Activated CD4-positive, alpha-beta T cell treated with anti-CD3 and anti-CD28 coated beads, Interleukin-2, amount 10 ng/mL, durations not matched to agents 7 days and 5 days (primary cell): Measurements from ENCODE around the gene CRIP2. TPM values are rescaled to one million over a fixed set of nuclear protein-coding genes. Genes with fewer than 3 reads are reported as not detected.

ENCODE experiments used
- CTCF ChIA-PET: fragments of 350-600 bp; sonication (Branson Sonifier 250); formaldehyde crosslinking; loops from one replicate; lab custom pipeline; 2021; ENCODE audit warnings: antibody characterized with exemption; lab: Charles Lee
- POLR2A ChIA-PET: fragments of 350-600 bp; sonication (Branson Sonifier 250); formaldehyde crosslinking; loops from one replicate; lab custom pipeline; 2021; ENCODE audit warnings: antibody characterized with exemption; lab: Charles Lee
- DNase-seq: peaks from one replicate; pipeline ENCODE4 v3.0.0-alpha.2; 2020
- H3K27ac Mint-ChIP-seq: one replicate; pipeline ENCODE4 v1.8.0; 2021; ENCODE audit warnings: mild to moderate bottlenecking, moderate library complexity, mixed read lengths
- H3K27me3 Mint-ChIP-seq: one replicate; pipeline ENCODE4 v1.8.0; 2021; ENCODE audit warnings: mixed read lengths
- H3K36me3 Mint-ChIP-seq: one replicate; pipeline ENCODE4 v1.8.0; 2021; ENCODE audit warnings: low read depth, mixed read lengths
- H3K4me1 Mint-ChIP-seq: one replicate; pipeline ENCODE4 v1.8.0; 2021; ENCODE audit warnings: mixed read lengths
- H3K4me3 Mint-ChIP-seq: one replicate; pipeline ENCODE4 v1.8.0; 2021; ENCODE audit warnings: mild to moderate bottlenecking, moderate library complexity, mixed read lengths
- H3K9me3 Mint-ChIP-seq: one replicate; pipeline ENCODE4 v1.8.0; 2021; ENCODE audit warnings: mixed read lengths
- total RNA-seq, 2 experiments: library from RNA; stranded (reverse); gene quantifications; one replicate each; pipeline ENCODE4 v1.2.3, GENCODE V29; 2021

The CRIP2 gene
- total RNA-seq, 2 experiments from 2014 or later = 0.64 to 1.8 TPM

DNA sequence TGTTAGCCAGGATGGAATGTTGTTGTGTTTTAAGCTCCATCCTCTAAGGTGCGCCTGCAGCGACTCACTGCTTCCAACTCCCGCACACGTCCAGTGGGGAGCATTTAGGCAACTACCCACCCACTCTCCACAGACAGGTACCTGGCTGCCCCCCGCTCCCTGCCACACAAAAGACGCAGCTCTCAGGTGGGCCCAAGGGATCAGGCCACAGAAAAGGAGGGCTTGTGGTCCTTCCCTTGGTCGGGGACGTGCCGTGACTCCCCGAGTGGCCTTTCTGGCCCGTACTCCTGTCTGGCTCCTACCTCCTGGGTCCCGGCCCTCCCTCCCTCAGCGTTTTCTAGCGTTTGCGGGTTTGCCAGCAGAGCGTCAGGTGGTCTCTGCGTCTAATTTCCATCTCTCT lies 32.6 kb downstream of the CRIP2 start:
- Mint-ChIP-seq H3K36me3 (no peaks in the 10 kb centered on the region), H3K27ac (no peak overlapping the region), H3K27me3 (peaks cover 18% of the 10 kb centered on the region), H3K4me1 (peaks cover 8% of the 10 kb centered on the region), H3K4me3 (no peak overlapping the region), H3K9me3 (no peaks in the 10 kb centered on the region)
- no peak for DNase-seq
- CTCF ChIA-PET = interaction anchor here (0.6 to 1.8 kb wide), 4 partner anchors 18 to 141 kb away, joined by 3 to 4 read pairs (median 3); no protein-coding TSS in a partner anchor
- POLR2A ChIA-PET = interaction anchor here (0.6 kb wide), 1 partner anchor 237 kb away, joined by 3 read pairs; no protein-coding TSS in a partner anchor

DNA sequence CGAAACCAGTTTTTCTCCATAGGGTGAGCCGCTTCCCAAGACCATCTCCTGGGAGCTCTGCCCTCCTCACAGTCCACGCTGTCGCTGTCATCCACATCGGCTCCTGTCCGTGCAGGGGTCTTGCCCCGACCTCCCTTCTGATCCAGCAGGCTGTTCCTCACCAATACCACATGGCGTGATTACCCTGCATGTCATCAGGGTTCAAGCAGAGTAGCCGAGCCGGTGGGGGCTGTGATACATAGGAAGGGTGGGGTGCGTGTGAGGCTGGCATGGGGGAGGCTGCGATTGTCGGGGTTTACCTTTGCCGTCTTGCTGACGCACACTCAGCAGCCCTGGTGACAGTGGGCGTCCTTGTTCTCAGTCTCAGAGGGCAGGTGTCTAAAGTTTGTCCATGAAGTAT lies 33.4 kb downstream of the CRIP2 start:
- Mint-ChIP-seq H3K27me3 (peaks cover 20% of the 10 kb centered on the region), H3K4me3 (no peak overlapping the region)
- DNase-seq = no peak

DNA sequence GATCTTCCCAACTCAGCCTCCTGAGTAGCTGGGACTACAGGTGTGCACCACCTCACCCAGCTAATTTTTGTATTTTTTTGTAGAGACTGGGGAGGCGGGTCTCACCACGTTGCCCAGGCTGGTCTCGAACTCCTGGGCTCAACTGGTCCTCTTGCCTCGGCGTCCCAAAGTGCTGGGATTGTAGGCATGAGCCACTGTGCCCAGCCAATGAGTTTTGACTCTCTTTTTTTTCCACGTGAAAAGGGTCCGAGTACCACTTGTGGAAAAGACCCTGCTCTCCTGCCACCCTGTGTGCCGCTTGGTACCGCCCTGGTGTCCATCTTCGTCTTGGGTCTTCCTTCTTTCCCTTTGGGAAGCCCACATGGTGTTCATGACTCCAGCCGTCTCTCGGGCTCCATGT lies 34.0 kb downstream of the CRIP2 start:
- Mint-ChIP-seq H3K9me3 (no peaks in the 10 kb centered on the region), H3K36me3 (no peaks in the 10 kb centered on the region), H3K27ac (no peak overlapping the region), H3K4me1 (peaks cover 8% of the 10 kb centered on the region), H3K27me3 (peaks cover 22% of the 10 kb centered on the region), H3K4me3 (no peak overlapping the region)
- CTCF ChIA-PET = interaction anchor here (1.8 kb wide), 1 partner anchor 19 kb away, joined by 4 read pairs; no protein-coding TSS in a partner anchor
- no peak for DNase-seq
- POLR2A ChIA-PET = no interaction called here

More for the DNA sequence above, 33.4 kb downstream of the CRIP2 start:
- Mint-ChIP-seq H3K4me1 (peaks cover 8% of the 10 kb centered on the region), H3K9me3 (no peaks in the 10 kb centered on the region), H3K36me3 (no peaks in the 10 kb centered on the region), H3K27ac (no peak overlapping the region)
- ChIA-PET CTCF (interaction anchor here (1.8 kb wide), 1 partner anchor 18 kb away, joined by 4 read pairs; no protein-coding TSS in a partner anchor), POLR2A (no interaction called here)

DNA sequence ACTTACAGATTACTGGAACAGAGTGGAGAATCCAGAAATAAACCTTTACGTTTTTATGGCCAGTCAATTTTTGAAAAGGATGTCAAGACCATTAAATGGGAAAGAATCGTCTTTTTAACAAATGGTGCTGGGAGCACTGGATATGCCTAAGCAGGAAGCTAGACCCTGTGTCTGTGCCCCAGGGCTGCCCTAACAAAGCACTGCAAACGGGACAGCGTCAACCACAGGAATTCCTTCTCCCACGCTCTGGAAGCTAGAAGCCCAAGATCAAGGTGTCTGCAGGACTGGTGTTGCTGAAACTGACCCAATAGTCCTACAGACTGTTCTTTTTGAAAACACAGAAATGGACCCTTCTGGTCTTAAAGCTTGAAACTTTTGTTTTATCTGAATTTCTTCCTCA lies 42.5 kb downstream of the CRIP2 start:
- DNase-seq = no peak
- Mint-ChIP-seq H3K27me3 (peaks cover 38% of the 10 kb centered on the region), H3K4me1 (no peaks in the 10 kb centered on the region), H3K4me3 (no peak overlapping the region), H3K9me3 (no peaks in the 10 kb centered on the region), H3K27ac (no peak overlapping the region), H3K36me3 (no peaks in the 10 kb centered on the region)
- ChIA-PET POLR2A (no interaction called here), CTCF (interaction anchor here (1.3 kb wide), 1 partner anchor 9 kb away, joined by 3 read pairs; no protein-coding TSS in a partner anchor)

DNA sequence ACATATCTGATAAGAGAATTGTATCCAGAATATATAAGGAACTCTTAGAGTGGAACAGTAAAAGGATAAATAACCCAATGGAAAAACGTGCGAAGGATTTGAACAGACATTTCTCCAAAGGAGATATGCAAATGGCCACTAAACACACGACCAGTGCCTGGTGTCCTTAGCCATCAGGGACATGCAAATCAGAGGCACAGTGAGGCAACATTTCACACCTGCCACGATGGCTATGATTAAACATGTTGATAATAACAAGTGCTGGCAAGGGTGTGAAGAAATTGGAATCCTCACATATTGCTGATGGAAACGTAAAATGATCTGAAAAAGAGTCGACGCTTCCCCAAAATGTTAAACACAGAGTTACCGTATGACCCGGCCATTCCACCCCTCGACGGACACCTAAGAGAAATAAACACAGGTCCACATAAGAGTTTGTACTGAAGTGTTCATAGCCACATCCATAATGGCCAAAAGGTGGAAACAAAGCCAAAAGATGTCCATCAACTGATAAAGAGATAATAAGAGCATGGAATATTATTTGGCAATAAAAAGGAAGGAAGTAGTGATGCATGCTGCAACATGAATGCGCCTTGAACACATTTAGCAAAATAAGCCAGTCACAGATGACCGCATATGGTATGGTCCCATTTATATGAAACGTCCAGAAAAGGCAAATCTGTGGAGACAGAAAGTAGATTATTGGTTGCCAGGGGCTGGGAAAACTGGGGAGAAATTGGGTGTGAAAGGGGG lies 45.5 kb downstream of the CRIP2 start:
- H3K9me3 Mint-ChIP-seq = no peaks in the 10 kb centered on the region
- H3K4me1 Mint-ChIP-seq = no peaks in the 10 kb centered on the region
- no peak for DNase-seq
- POLR2A ChIA-PET = no interaction called here
- CTCF ChIA-PET = no interaction called here
- no peaks in the 10 kb centered on the region for H3K36me3 Mint-ChIP-seq
- H3K27ac Mint-ChIP-seq = no peak overlapping the region
- H3K4me3 Mint-ChIP-seq = no peak overlapping the region
- peaks cover 47% of the 10 kb centered on the region for H3K27me3 Mint-ChIP-seq

DNA sequence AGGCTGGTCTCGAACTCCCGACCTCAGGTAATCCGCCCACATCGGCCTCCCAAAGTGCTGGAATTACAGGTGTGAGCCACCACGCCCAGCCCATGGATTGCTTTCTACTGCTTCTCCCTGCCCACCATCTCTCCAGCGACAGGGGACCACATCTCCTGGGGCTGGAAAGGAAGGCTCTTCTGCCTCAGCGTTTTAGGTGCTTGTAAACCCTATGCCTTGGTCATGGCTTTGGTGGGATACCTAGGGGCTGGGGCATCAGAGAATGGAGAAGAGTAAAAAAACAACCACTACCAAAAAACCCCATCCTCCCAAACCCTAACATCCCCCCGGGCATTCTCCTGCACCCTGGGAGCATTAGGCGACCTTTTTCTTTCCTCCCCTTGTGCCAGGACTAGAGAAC lies 50.7 kb downstream of the CRIP2 start:
- H3K4me3 Mint-ChIP-seq = no peak overlapping the region
- POLR2A ChIA-PET = no interaction called here

DNA sequence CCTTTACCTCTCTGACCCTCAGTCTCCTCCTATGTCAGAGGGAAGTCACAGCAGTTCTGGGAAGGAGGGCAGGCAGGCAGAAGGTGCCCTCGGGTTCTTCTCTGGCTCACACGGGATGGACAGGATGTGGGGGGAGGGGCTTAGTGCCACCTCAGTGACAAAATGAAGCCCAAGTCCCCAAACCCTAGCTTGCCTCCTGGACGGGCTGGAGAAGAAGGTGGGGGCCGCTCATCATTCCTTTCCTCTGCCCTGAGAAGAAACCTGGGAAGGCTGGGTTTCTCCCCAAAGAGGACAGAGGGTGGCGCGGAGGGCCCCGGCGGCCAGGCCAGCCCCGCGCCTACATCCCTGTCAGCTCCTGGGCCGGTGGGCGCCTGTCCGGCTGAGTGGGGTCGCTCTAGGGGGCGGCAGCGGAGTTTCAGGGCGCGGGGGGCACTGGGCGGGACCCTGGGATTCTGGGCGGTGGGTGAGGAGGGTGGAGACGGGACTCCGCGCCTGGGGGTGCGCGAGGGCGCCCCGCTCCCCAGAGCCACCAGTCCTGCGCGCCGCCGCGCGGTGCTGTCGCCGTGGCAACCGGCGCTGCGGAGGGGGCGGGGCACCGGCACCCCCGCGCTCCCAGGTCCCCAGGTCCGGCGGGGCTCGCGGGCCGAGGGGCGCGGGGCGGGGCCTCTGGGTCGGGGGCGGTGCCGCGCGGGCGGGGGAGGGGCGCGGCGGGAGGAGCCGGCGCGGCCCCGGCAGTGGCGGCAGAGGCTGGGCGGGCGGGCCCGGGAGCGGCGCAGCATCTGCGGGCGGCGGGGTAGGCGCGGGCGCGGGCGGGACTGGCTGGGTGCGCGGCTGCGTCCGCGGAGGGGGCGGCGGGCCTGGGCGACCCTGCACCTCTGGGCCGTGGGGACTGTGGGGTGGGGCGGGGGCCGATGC lies 51.5 kb downstream of the CRIP2 start, which contains the start of gene TMEM121:
Gene TMEM121 (plus strand): TSS at position 723 of the 915 bp plus-strand sequence. CDS start 2,252 bp downstream, outside the sequence.
- Mint-ChIP-seq H3K9me3 (no peaks in the 10 kb centered on the region), H3K4me3 (peak within 1 kb of the TSS; percentile 69), H3K4me1 (peaks cover 25% of the 10 kb centered on the region), H3K36me3 (no peaks in the 10 kb centered on the region), H3K27me3 (peaks cover 33% of the 10 kb centered on the region), H3K27ac (peak within 1 kb of the TSS; percentile 77)
- CTCF ChIA-PET = interaction anchor here (1.0 kb wide), 2 partner anchors 10 to 45 kb away, joined by 3 to 4 read pairs; no protein-coding TSS in a partner anchor
- DNase-seq = peak; percentile 27
- POLR2A ChIA-PET = no interaction called here

More for the DNA sequence above, 50.7 kb downstream of the CRIP2 start:
- Mint-ChIP-seq H3K4me1 (peaks cover 20% of the 10 kb centered on the region), H3K27me3 (peaks cover 35% of the 10 kb centered on the region), H3K27ac (no peak overlapping the region), H3K36me3 (no peaks in the 10 kb centered on the region), H3K9me3 (no peaks in the 10 kb centered on the region)
- CTCF ChIA-PET = interaction anchor here (1.0 kb wide), 2 partner anchors 9 to 45 kb away, joined by 3 to 4 read pairs; no protein-coding TSS in a partner anchor
- no peak for DNase-seq

DNA sequence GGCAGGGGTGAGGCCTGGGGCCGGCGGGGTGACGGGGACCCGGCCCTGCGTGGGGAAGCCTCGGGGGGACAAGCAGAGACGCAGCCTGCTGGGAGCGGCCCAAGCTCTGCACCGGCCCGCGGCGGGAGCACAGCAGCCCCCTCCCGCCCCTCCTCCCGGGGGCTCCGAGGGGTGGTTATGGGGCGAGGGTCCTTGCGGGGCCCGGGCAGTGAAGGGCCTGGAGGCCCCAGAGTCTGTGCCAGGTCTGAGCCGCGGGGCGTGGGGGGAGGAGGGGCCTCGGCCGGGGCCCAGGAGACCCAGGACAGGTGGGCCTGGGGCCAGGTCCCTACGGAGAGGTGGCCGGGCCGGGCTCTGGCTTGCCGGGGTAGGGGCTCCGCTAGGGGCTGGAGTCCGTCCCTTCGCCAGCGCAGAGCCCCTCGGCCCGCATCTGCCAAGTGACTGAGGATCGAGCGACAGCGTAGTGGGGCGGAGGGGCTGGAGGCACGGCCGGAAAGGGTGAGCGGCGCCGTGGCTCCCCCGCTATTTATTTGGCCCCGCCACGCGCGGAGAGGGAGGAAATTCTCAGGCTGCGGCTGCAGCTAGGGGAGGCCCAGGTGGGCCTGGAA lies 52.3 kb downstream of the CRIP2 start:
- Mint-ChIP-seq H3K4me3 (peak overlapping the region; percentile 69), H3K4me1 (peaks cover 25% of the 10 kb centered on the region), H3K27ac (peak overlapping the region; percentile 77), H3K27me3 (peaks cover 33% of the 10 kb centered on the region), H3K9me3 (no peaks in the 10 kb centered on the region), H3K36me3 (no peaks in the 10 kb centered on the region)
- no peak for DNase-seq
- POLR2A ChIA-PET = no interaction called here
- CTCF ChIA-PET = no interaction called here

DNA sequence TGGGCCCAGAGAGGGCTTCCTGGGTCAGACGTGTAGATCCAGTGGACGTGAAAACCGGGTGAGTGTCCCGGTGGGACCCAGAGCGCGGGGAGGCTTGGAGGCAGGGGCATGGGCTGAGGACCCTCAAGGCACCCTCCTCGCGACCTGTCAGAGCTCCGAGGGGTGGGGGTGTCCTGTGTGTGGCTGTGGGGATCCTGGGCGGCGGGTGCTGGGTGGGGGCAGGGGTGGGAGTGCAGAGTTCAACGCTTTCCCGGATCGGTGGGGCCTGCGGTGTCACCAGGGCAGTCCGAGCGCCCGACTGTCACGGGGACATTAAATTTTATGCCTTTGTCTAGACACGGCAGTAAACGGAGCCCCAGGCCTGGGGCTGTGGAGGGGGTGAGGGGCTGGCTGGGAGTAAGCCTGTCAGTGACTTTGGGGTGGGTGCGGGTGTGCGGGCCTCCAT lies 52.8 kb downstream of the CRIP2 start:
- POLR2A ChIA-PET = no interaction called here
- Mint-ChIP-seq H3K9me3 (no peaks in the 10 kb centered on the region), H3K27me3 (peaks cover 33% of the 10 kb centered on the region), H3K4me3 (peak overlapping the region; percentile 69), H3K4me1 (peaks cover 25% of the 10 kb centered on the region), H3K27ac (peak overlapping the region; percentile 77), H3K36me3 (no peaks in the 10 kb centered on the region)
- CTCF ChIA-PET = interaction anchor here (2.1 kb wide), 1 partner anchor 10 kb away, joined by 8 read pairs; no protein-coding TSS in a partner anchor
- no peak for DNase-seq

DNA sequence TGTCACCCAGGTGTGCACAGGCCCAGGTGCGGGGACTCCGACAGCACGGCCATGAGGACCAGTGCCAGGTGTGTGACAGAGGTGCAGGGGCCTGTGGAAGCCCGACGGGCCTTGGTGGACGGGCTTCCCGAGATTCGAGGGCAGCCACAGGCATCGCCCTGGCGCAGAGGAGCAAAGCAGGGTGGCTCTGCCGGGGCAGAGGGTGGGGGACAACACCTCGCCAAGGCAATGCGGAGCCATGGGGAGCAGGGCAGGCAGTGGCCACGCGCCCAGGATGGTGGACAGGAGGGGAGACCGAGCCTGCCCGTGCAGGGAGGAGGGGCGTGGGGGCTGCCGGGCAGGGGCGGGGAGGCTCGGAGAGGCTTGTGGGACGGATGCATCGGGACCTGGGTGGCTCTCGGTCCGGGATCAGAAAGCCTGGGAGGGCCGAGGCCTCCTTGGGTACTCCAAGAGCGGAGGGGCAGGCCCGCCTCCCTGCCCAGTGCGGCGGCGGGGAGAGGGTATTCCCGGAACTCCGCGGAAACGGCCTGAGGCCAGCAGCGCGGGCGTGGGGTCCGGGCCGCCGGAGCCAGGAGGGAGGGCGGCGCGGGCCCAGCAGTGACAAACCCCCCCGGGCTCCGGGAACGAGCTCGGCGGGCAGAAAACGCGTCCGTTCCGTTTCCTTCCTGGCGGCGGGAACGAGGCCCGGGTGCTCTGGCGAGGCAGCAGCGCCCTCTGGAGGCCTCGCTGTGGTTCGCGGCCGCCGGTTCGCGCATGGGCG lies 53.4 kb downstream of the CRIP2 start:
- H3K9me3 Mint-ChIP-seq = no peaks in the 10 kb centered on the region
- ChIA-PET CTCF (interaction anchor here (0.6 to 2.1 kb wide), 13 partner anchors 9 to 450 kb away, joined by 3 to 9 read pairs (median 3); no protein-coding TSS in a partner anchor), POLR2A (interaction anchor here (0.6 kb wide), 1 partner anchor 157 kb away, joined by 3 read pairs; no protein-coding TSS in a partner anchor)
- peaks cover 32% of the 10 kb centered on the region for H3K27me3 Mint-ChIP-seq
- peak overlapping the region; percentile 60 for H3K27ac Mint-ChIP-seq
- H3K4me1 Mint-ChIP-seq = peaks cover 25% of the 10 kb centered on the region
- DNase-seq = peak; percentile 81
- no peaks in the 10 kb centered on the region for H3K36me3 Mint-ChIP-seq
- peak overlapping the region; percentile 69 for H3K4me3 Mint-ChIP-seq

DNA sequence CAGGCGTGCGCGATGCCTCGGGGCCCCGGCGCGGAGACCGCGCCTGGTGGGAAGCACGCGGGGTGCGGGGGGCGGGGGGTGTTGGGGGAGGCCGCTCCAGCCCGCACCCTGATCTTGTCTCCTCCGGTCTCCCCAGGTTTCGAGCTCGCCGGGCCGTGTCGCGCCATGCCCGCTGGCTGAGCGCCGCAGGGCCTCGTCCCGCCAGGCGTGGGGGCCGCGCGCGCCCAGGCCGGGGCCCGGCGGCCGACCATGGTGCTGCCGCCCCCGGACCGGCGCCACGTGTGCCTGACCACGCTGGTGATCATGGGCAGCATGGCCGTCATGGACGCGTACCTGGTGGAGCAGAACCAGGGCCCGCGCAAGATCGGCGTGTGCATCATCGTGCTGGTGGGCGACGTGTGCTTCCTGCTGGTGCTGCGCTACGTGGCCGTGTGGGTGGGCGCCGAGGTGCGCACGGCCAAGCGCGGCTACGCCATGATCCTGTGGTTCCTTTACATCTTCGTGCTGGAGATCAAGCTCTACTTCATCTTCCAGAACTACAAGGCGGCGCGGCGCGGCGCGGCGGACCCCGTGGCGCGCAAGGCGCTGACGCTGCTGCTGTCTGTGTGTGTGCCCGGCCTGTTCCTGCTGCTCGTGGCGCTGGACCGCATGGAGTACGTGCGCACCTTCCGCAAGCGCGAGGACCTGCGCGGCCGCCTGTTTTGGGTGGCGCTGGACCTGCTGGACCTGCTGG lies 54.1 kb downstream of the CRIP2 start:
- peak overlapping the region; percentile 72 for H3K4me3 Mint-ChIP-seq
- H3K36me3 Mint-ChIP-seq = no peaks in the 10 kb centered on the region
- no peaks in the 10 kb centered on the region for H3K9me3 Mint-ChIP-seq
- peak overlapping the region; percentile 86 for H3K27ac Mint-ChIP-seq
- ChIA-PET POLR2A (interaction anchor here (0.6 kb wide), 1 partner anchor 158 kb away, joined by 3 read pairs; no protein-coding TSS in a partner anchor), CTCF (interaction anchor here (0.6 to 2.1 kb wide), 10 partner anchors 9 to 335 kb away, joined by 3 to 9 read pairs (median 4); no protein-coding TSS in a partner anchor)
- no peak for DNase-seq
- H3K27me3 Mint-ChIP-seq = peaks cover 26% of the 10 kb centered on the region
- H3K4me1 Mint-ChIP-seq = peaks cover 25% of the 10 kb centered on the region
